ENCODE data around the gene SYNE3. TPM values are rescaled to one million over a fixed set of nuclear protein-coding genes. Genes with fewer than 3 reads are reported as not detected.
A peak's percentile ranks its signal among the peaks of the same experiment; 100 is the strongest.

The SYNE3 gene
- total RNA-seq, 2 experiments from 2014 or later = 91.5 TPM

- no peak for ATAC-seq
- peaks cover 24% of the 10 kb centered on the region for H3K4me1 Mint-ChIP-seq (ENCODE audit: low read depth)
- no peak for DNase-seq
- no peaks in the 10 kb centered on the region for H3K9me3 Mint-ChIP-seq (ENCODE audit: insufficient read depth)
- no peak overlapping the region for H3K4me3 Mint-ChIP-seq
- ChIA-PET POLR2A (no interaction called here), CTCF (no interaction called here)
- H3K27ac Mint-ChIP-seq = peak overlapping the region; percentile 40
- no peaks in the 10 kb centered on the region for H3K27me3 Mint-ChIP-seq (ENCODE audit: low read depth)
- H3K36me3 Mint-ChIP-seq (ENCODE audit: low read depth) = peaks cover 18% of the 10 kb centered on the region
Measured at GRCh38 chr14:95484296-95484695, 32.2 kb downstream of the SYNE3 start.

- ChIA-PET CTCF (interaction anchor here (0.8 kb wide), 1 partner anchor 44 kb away, joined by 3 read pairs; no protein-coding TSS in a partner anchor), POLR2A (interaction anchor here (0.6 kb wide), 1 partner anchor 9 kb away, joined by 3 read pairs; no protein-coding TSS in a partner anchor)
- Mint-ChIP-seq H3K4me1 (ENCODE audit: low read depth) (peaks cover 24% of the 10 kb centered on the region), H3K36me3 (ENCODE audit: low read depth) (peaks cover 18% of the 10 kb centered on the region), H3K27me3 (ENCODE audit: low read depth) (no peaks in the 10 kb centered on the region), H3K4me3 (no peak overlapping the region), H3K27ac (peak overlapping the region; percentile 40), H3K9me3 (ENCODE audit: insufficient read depth) (no peaks in the 10 kb centered on the region)
- DNase-seq = no peak
- ATAC-seq = no peak
Measured at GRCh38 chr14:95483309-95484165, 32.9 kb downstream of the SYNE3 start.

DNA sequence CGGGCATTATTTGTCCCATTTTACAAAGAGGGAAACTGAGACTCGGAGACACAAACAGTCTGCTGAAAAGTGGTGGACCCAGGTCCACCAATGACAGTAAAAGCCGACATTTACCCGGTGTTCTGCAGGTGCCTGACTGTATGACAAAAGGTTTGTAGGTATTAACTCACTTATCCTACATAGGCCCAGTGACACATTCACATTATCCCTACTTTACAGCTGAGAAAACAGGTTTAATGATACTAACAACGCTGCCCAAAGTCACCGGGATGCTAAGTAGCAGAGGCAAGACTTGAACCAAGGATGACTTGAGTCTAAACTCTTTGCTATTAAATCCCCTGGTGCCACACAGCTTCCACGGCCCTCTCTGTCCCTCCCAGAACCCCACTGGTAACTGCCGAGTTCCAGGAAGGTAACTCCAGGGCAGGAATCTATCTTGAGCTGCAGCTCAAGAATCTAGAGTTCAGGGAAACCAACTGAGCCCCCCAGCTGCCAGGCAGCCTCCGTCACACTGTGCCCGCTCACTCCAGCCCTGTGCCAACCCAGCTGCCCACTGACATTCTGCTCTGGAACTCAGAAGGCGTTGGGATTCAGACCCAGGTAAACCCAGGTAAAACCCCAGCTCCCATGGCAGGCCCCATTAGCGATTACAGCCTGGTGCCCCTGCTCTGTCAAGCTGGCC, 33.7 kb downstream of the SYNE3 start:
- DNase-seq = no peak
- ChIA-PET POLR2A (no interaction called here), CTCF (interaction anchor here (0.8 kb wide), 1 partner anchor 44 kb away, joined by 3 read pairs; no protein-coding TSS in a partner anchor)
- no peak for ATAC-seq
- no peaks in the 10 kb centered on the region for H3K9me3 Mint-ChIP-seq (ENCODE audit: insufficient read depth)
- no peaks in the 10 kb centered on the region for H3K27me3 Mint-ChIP-seq (ENCODE audit: low read depth)
- peaks cover 18% of the 10 kb centered on the region for H3K36me3 Mint-ChIP-seq (ENCODE audit: low read depth)
- H3K27ac Mint-ChIP-seq = no peak overlapping the region
- H3K4me1 Mint-ChIP-seq (ENCODE audit: low read depth) = peaks cover 30% of the 10 kb centered on the region
- no peak overlapping the region for H3K4me3 Mint-ChIP-seq

DNA sequence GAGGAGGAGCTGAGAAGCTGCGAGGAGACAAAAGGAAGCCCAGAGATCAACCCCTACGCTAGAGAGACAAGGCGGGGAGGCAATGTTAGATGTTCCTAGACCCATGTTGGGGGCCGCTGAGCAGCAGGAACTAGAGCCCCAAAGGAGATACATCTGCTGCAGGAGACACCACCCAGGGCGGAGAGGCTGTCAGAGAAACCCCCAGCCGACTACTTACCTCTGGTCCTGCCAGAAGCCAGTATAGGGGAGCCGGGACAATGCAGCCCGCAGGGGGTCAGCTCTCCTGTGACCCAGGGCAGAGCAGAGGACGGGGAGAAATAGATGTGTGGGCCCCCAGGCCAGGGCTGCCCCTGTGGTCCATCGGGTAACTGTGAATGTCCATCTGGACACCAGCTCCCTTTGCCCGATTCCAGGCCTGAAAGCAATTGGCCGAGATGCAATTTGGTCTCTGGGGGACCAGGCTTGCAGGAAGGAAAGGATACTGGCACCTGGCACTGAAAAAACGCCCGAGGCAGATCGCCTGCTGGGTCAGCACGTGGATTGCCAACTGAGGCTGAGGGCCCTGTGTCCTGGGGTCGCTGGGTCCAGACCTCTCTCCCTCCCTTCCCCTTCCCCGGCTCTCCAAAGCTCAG, 34.9 kb downstream of the SYNE3 start:
- no peak overlapping the region for H3K27ac Mint-ChIP-seq
- peaks cover 32% of the 10 kb centered on the region for H3K4me1 Mint-ChIP-seq (ENCODE audit: low read depth)
- no peak for DNase-seq
- H3K4me3 Mint-ChIP-seq = no peak overlapping the region
- POLR2A ChIA-PET = no interaction called here
- CTCF ChIA-PET = interaction anchor here (1.3 to 2.3 kb wide), 2 partner anchors 39 to 42 kb away, joined by 4 to 9 read pairs; no protein-coding TSS in a partner anchor
- H3K9me3 Mint-ChIP-seq (ENCODE audit: insufficient read depth) = no peaks in the 10 kb centered on the region
- peaks cover 23% of the 10 kb centered on the region for H3K36me3 Mint-ChIP-seq (ENCODE audit: low read depth)
- ATAC-seq = no peak
- no peaks in the 10 kb centered on the region for H3K27me3 Mint-ChIP-seq (ENCODE audit: low read depth)

GRCh38 chr14:95480887-95481226, 35.6 kb downstream of the SYNE3 start:
- DNase-seq (no peak), ATAC-seq (no peak)
- Mint-ChIP-seq H3K9me3 (ENCODE audit: insufficient read depth) (no peaks in the 10 kb centered on the region), H3K27ac (no peak overlapping the region), H3K36me3 (ENCODE audit: low read depth) (peaks cover 29% of the 10 kb centered on the region), H3K4me3 (no peak overlapping the region), H3K27me3 (ENCODE audit: low read depth) (no peaks in the 10 kb centered on the region), H3K4me1 (ENCODE audit: low read depth) (peaks cover 38% of the 10 kb centered on the region)
- CTCF ChIA-PET = interaction anchor here (1.3 to 2.3 kb wide), 3 partner anchors 28 to 43 kb away, joined by 4 to 9 read pairs (median 6); no protein-coding TSS in a partner anchor
- POLR2A ChIA-PET = interaction anchor here (1.1 to 1.2 kb wide), 2 partner anchors 13 to 43 kb away, joined by 3 read pairs; no protein-coding TSS in a partner anchor

- H3K27me3 Mint-ChIP-seq (ENCODE audit: low read depth) = no peaks in the 10 kb centered on the region
- ATAC-seq = peak; percentile 38
- no peak for DNase-seq
- ChIA-PET CTCF (interaction anchor here (1.3 to 2.3 kb wide), 3 partner anchors 28 to 43 kb away, joined by 4 to 9 read pairs (median 6); no protein-coding TSS in a partner anchor), POLR2A (interaction anchor here (1.1 to 1.2 kb wide), 2 partner anchors 14 to 43 kb away, joined by 3 read pairs; no protein-coding TSS in a partner anchor)
- no peaks in the 10 kb centered on the region for H3K9me3 Mint-ChIP-seq (ENCODE audit: insufficient read depth)
- peak overlapping the region; percentile 23 for H3K27ac Mint-ChIP-seq
- peaks cover 33% of the 10 kb centered on the region for H3K4me1 Mint-ChIP-seq (ENCODE audit: low read depth)
- no peak overlapping the region for H3K4me3 Mint-ChIP-seq
- H3K36me3 Mint-ChIP-seq (ENCODE audit: low read depth) = peaks cover 30% of the 10 kb centered on the region
Measured at GRCh38 chr14:95480109-95480886, 36.2 kb downstream of the SYNE3 start.

DNA sequence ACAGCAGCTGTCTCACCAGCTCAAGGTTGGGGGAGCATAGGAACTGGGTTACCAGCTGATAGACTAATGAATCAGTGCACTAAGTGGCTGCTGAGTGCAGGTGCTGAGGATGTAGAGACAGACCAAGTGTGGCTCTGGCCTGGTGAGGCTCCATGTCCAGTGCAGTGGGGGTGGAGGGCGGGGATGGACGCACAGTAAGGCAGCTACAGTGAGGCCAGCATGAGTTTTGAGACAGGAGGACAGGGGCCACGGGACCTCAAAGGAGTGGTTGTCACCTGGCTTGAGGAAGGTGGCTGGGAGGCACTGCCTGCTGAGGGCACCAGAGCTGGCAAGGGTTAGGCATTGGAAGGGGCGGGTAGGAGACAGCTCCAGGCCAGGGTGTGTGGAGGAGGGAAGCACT, 37.0 kb downstream of the SYNE3 start:
- no peak for DNase-seq
- ATAC-seq = no peak
- no peak overlapping the region for H3K4me3 Mint-ChIP-seq
- POLR2A ChIA-PET = interaction anchor here (1.6 kb wide), 1 partner anchor 16 kb away, joined by 5 read pairs; no protein-coding TSS in a partner anchor
- no peaks in the 10 kb centered on the region for H3K27me3 Mint-ChIP-seq (ENCODE audit: low read depth)
- peaks cover 32% of the 10 kb centered on the region for H3K36me3 Mint-ChIP-seq (ENCODE audit: low read depth)
- CTCF ChIA-PET = interaction anchor here (1.0 to 2.3 kb wide), 3 partner anchors 11 to 44 kb away, joined by 3 to 9 read pairs (median 6); no protein-coding TSS in a partner anchor
- H3K27ac Mint-ChIP-seq = peak overlapping the region; percentile 65
- no peaks in the 10 kb centered on the region for H3K9me3 Mint-ChIP-seq (ENCODE audit: insufficient read depth)
- peaks cover 36% of the 10 kb centered on the region for H3K4me1 Mint-ChIP-seq (ENCODE audit: low read depth)

DNA sequence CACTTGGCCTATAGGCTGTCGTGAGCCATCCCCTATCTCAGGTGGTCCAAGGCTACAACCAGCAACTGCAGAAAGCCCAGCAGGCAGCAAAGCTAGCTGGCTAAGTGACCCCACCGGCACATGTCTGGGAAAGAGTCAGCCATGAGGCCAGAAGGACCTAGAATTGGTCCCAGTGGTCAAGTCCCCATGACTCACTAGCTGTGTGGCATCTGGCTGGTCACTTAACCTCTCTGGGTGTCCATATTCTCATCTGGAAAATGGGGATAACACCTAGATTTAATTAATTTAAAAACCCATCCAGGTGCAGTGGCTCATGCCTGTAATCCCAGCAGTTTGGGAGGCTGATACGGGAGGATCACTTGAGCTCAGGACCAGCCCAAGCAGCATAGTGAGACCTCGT, 37.6 kb downstream of the SYNE3 start:
- H3K4me3 Mint-ChIP-seq = no peak overlapping the region
- ATAC-seq = no peak
- peaks cover 36% of the 10 kb centered on the region for H3K4me1 Mint-ChIP-seq (ENCODE audit: low read depth)
- no peak for DNase-seq
- CTCF ChIA-PET = interaction anchor here (0.8 to 2.3 kb wide), 3 partner anchors 10 to 48 kb away, joined by 3 to 9 read pairs (median 3); no protein-coding TSS in a partner anchor
- H3K27ac Mint-ChIP-seq = no peak overlapping the region
- POLR2A ChIA-PET = interaction anchor here (1.6 kb wide), 1 partner anchor 17 kb away, joined by 5 read pairs; no protein-coding TSS in a partner anchor
- H3K9me3 Mint-ChIP-seq (ENCODE audit: insufficient read depth) = no peaks in the 10 kb centered on the region
- H3K36me3 Mint-ChIP-seq (ENCODE audit: low read depth) = peaks cover 34% of the 10 kb centered on the region
- H3K27me3 Mint-ChIP-seq (ENCODE audit: low read depth) = no peaks in the 10 kb centered on the region

- Mint-ChIP-seq H3K4me3 (no peak overlapping the region), H3K9me3 (ENCODE audit: insufficient read depth) (no peaks in the 10 kb centered on the region), H3K27ac (no peak overlapping the region), H3K4me1 (ENCODE audit: low read depth) (peaks cover 36% of the 10 kb centered on the region), H3K27me3 (ENCODE audit: low read depth) (no peaks in the 10 kb centered on the region), H3K36me3 (ENCODE audit: low read depth) (peaks cover 39% of the 10 kb centered on the region)
- POLR2A ChIA-PET = interaction anchor here (1.0 to 1.6 kb wide), 2 partner anchors 18 to 26 kb away, joined by 4 to 5 read pairs; no protein-coding TSS in a partner anchor
- no peak for ATAC-seq
- CTCF ChIA-PET = interaction anchor here (0.8 kb wide), 1 partner anchor 49 kb away, joined by 3 read pairs; no protein-coding TSS in a partner anchor
- DNase-seq = no peak
Measured at GRCh38 chr14:95478309-95478708, 38.1 kb downstream of the SYNE3 start.

DNA sequence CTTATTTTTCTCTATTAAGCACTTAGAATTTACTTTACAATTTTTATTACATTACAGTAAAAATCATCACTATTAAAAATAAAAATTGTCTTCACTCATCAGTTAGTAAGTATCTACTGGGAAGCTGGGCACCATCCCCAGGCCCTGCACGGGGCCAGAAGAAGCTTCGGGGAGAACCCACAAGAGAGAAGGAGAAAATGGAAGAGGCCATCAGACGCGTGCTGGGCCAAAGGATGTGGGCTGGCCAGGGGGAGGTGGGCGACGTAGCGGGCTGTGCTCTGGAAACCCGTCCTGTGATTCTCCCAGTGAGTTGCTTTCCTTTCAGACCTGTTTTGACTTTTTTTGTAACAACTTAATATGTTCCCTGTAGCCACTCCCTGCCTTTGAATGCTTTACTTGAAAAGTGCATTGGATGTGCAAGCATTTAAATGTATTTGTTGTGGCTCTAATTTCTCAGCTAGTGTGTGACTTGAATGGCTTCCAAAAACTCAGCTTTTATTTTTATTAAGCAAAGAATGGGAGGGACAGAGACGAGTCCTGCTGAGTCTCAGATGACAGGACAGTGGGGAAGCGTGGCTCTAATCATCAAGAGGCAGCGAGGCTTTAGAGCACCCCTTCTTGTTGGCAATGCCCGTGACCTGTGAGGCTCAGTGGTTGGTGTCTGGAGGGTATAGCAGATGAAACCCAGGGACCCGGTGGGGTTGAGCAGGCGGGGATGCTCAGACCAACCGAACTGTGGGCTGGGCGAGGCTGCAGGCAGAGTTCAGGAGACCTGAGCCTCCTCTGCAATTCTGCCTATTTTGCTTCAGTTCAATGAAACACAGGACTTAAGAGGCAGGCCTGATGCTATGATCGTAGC, 38.8 kb downstream of the SYNE3 start:
- Mint-ChIP-seq H3K36me3 (ENCODE audit: low read depth) (peaks cover 42% of the 10 kb centered on the region), H3K9me3 (ENCODE audit: insufficient read depth) (no peaks in the 10 kb centered on the region), H3K4me3 (no peak overlapping the region), H3K27ac (no peak overlapping the region), H3K27me3 (ENCODE audit: low read depth) (no peaks in the 10 kb centered on the region), H3K4me1 (ENCODE audit: low read depth) (peaks cover 36% of the 10 kb centered on the region)
- ChIA-PET POLR2A (interaction anchor here (1.0 kb wide), 1 partner anchor 27 kb away, joined by 4 read pairs; no protein-coding TSS in a partner anchor), CTCF (interaction anchor here (0.8 kb wide), 1 partner anchor 49 kb away, joined by 3 read pairs; no protein-coding TSS in a partner anchor)
- DNase-seq (no peak), ATAC-seq (no peak)
